Activated naive CD4-positive, alpha-beta T cell treated with anti-CD3 and anti-CD28 coated beads, Interleukin-2, amount 50 U/mL, for 24 hours (primary cell): ENCODE results near the gene GPR39.

ENCODE experiments used
- H3K27ac Mint-ChIP-seq: one replicate; pipeline ENCODE4 v1.8.0; 2021; ENCODE audit warnings: mild to moderate bottlenecking, mixed read lengths
- H3K27me3 Mint-ChIP-seq: one replicate; pipeline ENCODE4 v1.8.0; 2021; ENCODE audit warnings: mixed read lengths
- H3K36me3 Mint-ChIP-seq: one replicate; pipeline ENCODE4 v1.8.0; 2021; ENCODE audit warnings: mixed read lengths
- H3K4me1 Mint-ChIP-seq: one replicate; pipeline ENCODE4 v1.8.0; 2021; ENCODE audit warnings: mixed read lengths
- H3K4me3 Mint-ChIP-seq: one replicate; pipeline ENCODE4 v1.8.0; 2021; ENCODE audit warnings: mild to moderate bottlenecking, mixed read lengths
- H3K9me3 Mint-ChIP-seq: one replicate; pipeline ENCODE4 v1.8.0; 2021; ENCODE audit warnings: mixed read lengths

The GPR39 gene

GRCh38 chr2:132583666-132584360 lies 167.2 kb downstream of the GPR39 start:
- no peaks in the 10 kb centered on the region for H3K36me3 Mint-ChIP-seq
- no peak overlapping the region for H3K27ac Mint-ChIP-seq
- no peak overlapping the region for H3K4me3 Mint-ChIP-seq
- H3K4me1 Mint-ChIP-seq = no peaks in the 10 kb centered on the region
- peaks cover 4% of the 10 kb centered on the region for H3K9me3 Mint-ChIP-seq
- no peaks in the 10 kb centered on the region for H3K27me3 Mint-ChIP-seq

- Mint-ChIP-seq H3K27me3 (no peaks in the 10 kb centered on the region), H3K9me3 (peaks cover 4% of the 10 kb centered on the region), H3K36me3 (no peaks in the 10 kb centered on the region), H3K4me3 (no peak overlapping the region), H3K4me1 (no peaks in the 10 kb centered on the region), H3K27ac (no peak overlapping the region)
Measured at GRCh38 chr2:132584976-132585817, 168.6 kb downstream of the GPR39 start.

- Mint-ChIP-seq H3K4me1 (no peaks in the 10 kb centered on the region), H3K4me3 (no peak overlapping the region), H3K27me3 (no peaks in the 10 kb centered on the region), H3K27ac (no peak overlapping the region), H3K9me3 (peaks cover 4% of the 10 kb centered on the region), H3K36me3 (no peaks in the 10 kb centered on the region)
Measured at GRCh38 chr2:132586101-132586511, 169.5 kb downstream of the GPR39 start.

GRCh38 chr2:132586835-132587234 lies 170.2 kb downstream of the GPR39 start:
- no peaks in the 10 kb centered on the region for H3K27me3 Mint-ChIP-seq
- no peaks in the 10 kb centered on the region for H3K36me3 Mint-ChIP-seq
- no peak overlapping the region for H3K27ac Mint-ChIP-seq
- no peaks in the 10 kb centered on the region for H3K4me1 Mint-ChIP-seq
- H3K4me3 Mint-ChIP-seq = no peak overlapping the region
- peaks cover 4% of the 10 kb centered on the region for H3K9me3 Mint-ChIP-seq

- Mint-ChIP-seq H3K36me3 (no peaks in the 10 kb centered on the region), H3K9me3 (no peaks in the 10 kb centered on the region), H3K27ac (no peak overlapping the region), H3K27me3 (no peaks in the 10 kb centered on the region), H3K4me3 (no peak overlapping the region), H3K4me1 (no peaks in the 10 kb centered on the region)
Measured at GRCh38 chr2:132588576-132588975, 172.0 kb downstream of the GPR39 start.

- Mint-ChIP-seq H3K9me3 (no peaks in the 10 kb centered on the region), H3K4me1 (no peaks in the 10 kb centered on the region), H3K4me3 (no peak overlapping the region), H3K36me3 (no peaks in the 10 kb centered on the region), H3K27ac (no peak overlapping the region), H3K27me3 (no peaks in the 10 kb centered on the region)
Measured at GRCh38 chr2:132589111-132589830, 172.7 kb downstream of the GPR39 start.

GRCh38 chr2:132589966-132590365 lies 173.4 kb downstream of the GPR39 start:
- Mint-ChIP-seq H3K4me3 (no peak overlapping the region), H3K9me3 (no peaks in the 10 kb centered on the region), H3K36me3 (no peaks in the 10 kb centered on the region), H3K27ac (no peak overlapping the region), H3K4me1 (no peaks in the 10 kb centered on the region), H3K27me3 (no peaks in the 10 kb centered on the region)

- H3K36me3 Mint-ChIP-seq = no peaks in the 10 kb centered on the region
- no peaks in the 10 kb centered on the region for H3K4me1 Mint-ChIP-seq
- H3K27ac Mint-ChIP-seq = no peak overlapping the region
- no peaks in the 10 kb centered on the region for H3K27me3 Mint-ChIP-seq
- no peaks in the 10 kb centered on the region for H3K9me3 Mint-ChIP-seq
- H3K4me3 Mint-ChIP-seq = no peak overlapping the region
Measured at GRCh38 chr2:132593171-132593570, 176.6 kb downstream of the GPR39 start.

- Mint-ChIP-seq H3K4me1 (no peaks in the 10 kb centered on the region), H3K9me3 (no peaks in the 10 kb centered on the region), H3K36me3 (no peaks in the 10 kb centered on the region), H3K4me3 (no peak overlapping the region), H3K27me3 (no peaks in the 10 kb centered on the region), H3K27ac (no peak overlapping the region)
Measured at GRCh38 chr2:132595186-132595585, 178.6 kb downstream of the GPR39 start.

GRCh38 chr2:132595693-132596092 lies 179.1 kb downstream of the GPR39 start:
- H3K9me3 Mint-ChIP-seq = no peaks in the 10 kb centered on the region
- no peaks in the 10 kb centered on the region for H3K36me3 Mint-ChIP-seq
- no peaks in the 10 kb centered on the region for H3K27me3 Mint-ChIP-seq
- no peak overlapping the region for H3K27ac Mint-ChIP-seq
- H3K4me1 Mint-ChIP-seq = no peaks in the 10 kb centered on the region
- H3K4me3 Mint-ChIP-seq = no peak overlapping the region

GRCh38 chr2:132597166-132597565 lies 180.6 kb downstream of the GPR39 start:
- Mint-ChIP-seq H3K27ac (no peak overlapping the region), H3K27me3 (no peaks in the 10 kb centered on the region), H3K4me1 (no peaks in the 10 kb centered on the region), H3K9me3 (no peaks in the 10 kb centered on the region), H3K4me3 (no peak overlapping the region), H3K36me3 (no peaks in the 10 kb centered on the region)

GRCh38 chr2:132597831-132598230 lies 181.2 kb downstream of the GPR39 start:
- no peaks in the 10 kb centered on the region for H3K27me3 Mint-ChIP-seq
- no peak overlapping the region for H3K4me3 Mint-ChIP-seq
- H3K36me3 Mint-ChIP-seq = no peaks in the 10 kb centered on the region
- H3K4me1 Mint-ChIP-seq = no peaks in the 10 kb centered on the region
- no peaks in the 10 kb centered on the region for H3K9me3 Mint-ChIP-seq
- H3K27ac Mint-ChIP-seq = no peak overlapping the region

- no peaks in the 10 kb centered on the region for H3K27me3 Mint-ChIP-seq
- H3K9me3 Mint-ChIP-seq = no peaks in the 10 kb centered on the region
- H3K4me1 Mint-ChIP-seq = no peaks in the 10 kb centered on the region
- no peak overlapping the region for H3K4me3 Mint-ChIP-seq
- no peak overlapping the region for H3K27ac Mint-ChIP-seq
- H3K36me3 Mint-ChIP-seq = no peaks in the 10 kb centered on the region
Measured at GRCh38 chr2:132598536-132598935, 181.9 kb downstream of the GPR39 start.

GRCh38 chr2:132599556-132599955 lies 183.0 kb downstream of the GPR39 start:
- H3K27ac Mint-ChIP-seq = no peak overlapping the region
- H3K36me3 Mint-ChIP-seq = no peaks in the 10 kb centered on the region
- no peaks in the 10 kb centered on the region for H3K4me1 Mint-ChIP-seq
- H3K4me3 Mint-ChIP-seq = no peak overlapping the region
- H3K9me3 Mint-ChIP-seq = no peaks in the 10 kb centered on the region
- H3K27me3 Mint-ChIP-seq = no peaks in the 10 kb centered on the region

- no peaks in the 10 kb centered on the region for H3K27me3 Mint-ChIP-seq
- no peak overlapping the region for H3K4me3 Mint-ChIP-seq
- H3K27ac Mint-ChIP-seq = no peak overlapping the region
- no peaks in the 10 kb centered on the region for H3K4me1 Mint-ChIP-seq
- no peaks in the 10 kb centered on the region for H3K9me3 Mint-ChIP-seq
- H3K36me3 Mint-ChIP-seq = no peaks in the 10 kb centered on the region
Measured at GRCh38 chr2:132604561-132604960, 188.0 kb downstream of the GPR39 start.
